GM23338 (cell line): Measurements from ENCODE around the gene PGLYRP2.

Experiments
- CTCF ChIP-seq, 2 experiments: fragments of 200-600 bp in 1 of 2; sonication (generic) in 1 of 2; conservative IDR thresholded peaks; 2 replicates each; pipeline versions ENCODE4 v1.5.1 to v1.6.1; 2016 to 2017; ENCODE audit warnings: antibody characterized with exemption in 2 of 2, low read depth in 2 of 2, mild to moderate bottlenecking in 2 of 2, moderate library complexity in 1 of 2
- EZH2 ChIP-seq: fragments of 200-600 bp; sonication (generic); IDR thresholded peaks from one replicate; pipeline ENCODE4 v1.8.0; 2017; ENCODE audit warnings: antibody characterized with exemption, mild to moderate bottlenecking, low read depth; ENCODE audit not compliant: unreplicated experiment
- EZH2phosphoT487 ChIP-seq: fragments of 200-600 bp; sonication (generic); IDR thresholded peaks from one replicate; pipeline ENCODE4 v1.8.1; 2018; ENCODE audit warnings: antibody characterized with exemption; ENCODE audit not compliant: unreplicated experiment
- POLR2AphosphoS5 ChIP-seq: IDR thresholded peaks from 2 replicates; pipeline ENCODE4 v1.6.1; 2016; ENCODE audit warnings: antibody characterized with exemption, low read depth
- REST ChIP-seq: IDR thresholded peaks from one replicate; pipeline ENCODE4 v1.6.1; 2018; ENCODE audit warnings: antibody characterized with exemption; ENCODE audit not compliant: unreplicated experiment
- STAT1 ChIP-seq: IDR thresholded peaks from one replicate; pipeline ENCODE4 v1.6.1; 2016; ENCODE audit warnings: antibody characterized with exemption; ENCODE audit not compliant: unreplicated experiment
- TF ChIP-seq, protein P1 (sequence below): IDR thresholded peaks from 2 replicates; pipeline ENCODE4 v1.6.1; 2016; ENCODE audit warnings: antibody characterized with exemption

DNA sequence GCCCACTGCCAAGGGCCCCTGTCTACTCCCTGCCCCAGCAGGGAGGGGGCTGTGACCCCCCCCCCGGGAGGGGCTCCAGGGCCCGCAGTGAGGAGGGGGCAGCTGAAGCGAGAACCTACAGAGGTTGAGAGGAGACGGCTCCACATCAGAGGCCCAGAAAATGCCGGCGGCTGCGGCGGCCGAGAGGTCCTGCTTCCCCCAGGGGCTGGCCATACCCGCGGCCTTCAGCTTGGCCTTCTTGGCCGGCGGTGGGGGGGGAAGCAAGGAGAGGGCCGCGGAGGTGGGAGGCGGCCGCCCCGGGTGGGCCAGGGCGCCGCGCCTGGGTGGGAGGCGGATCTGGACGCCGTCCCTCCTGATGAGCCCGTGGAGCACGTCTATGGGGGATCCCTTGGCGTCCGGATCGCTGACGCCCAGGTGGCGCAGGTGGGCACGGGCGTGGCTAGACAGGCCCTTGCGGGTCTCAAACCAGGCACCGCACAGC lies 51.3 kb downstream of the PGLYRP2 start:
- TF ChIP-seq CTCF (conservative IDR thresholded peaks at IDR 0.05; ENCODE audit: low read depth in 2 of 2) (no peak), EZH2 (no peak), STAT1 (no peak), POLR2AphosphoS5 (no peak), REST (no peak), EZH2phosphoT487 (no peak)
- TF ChIP-seq, protein P1, sequence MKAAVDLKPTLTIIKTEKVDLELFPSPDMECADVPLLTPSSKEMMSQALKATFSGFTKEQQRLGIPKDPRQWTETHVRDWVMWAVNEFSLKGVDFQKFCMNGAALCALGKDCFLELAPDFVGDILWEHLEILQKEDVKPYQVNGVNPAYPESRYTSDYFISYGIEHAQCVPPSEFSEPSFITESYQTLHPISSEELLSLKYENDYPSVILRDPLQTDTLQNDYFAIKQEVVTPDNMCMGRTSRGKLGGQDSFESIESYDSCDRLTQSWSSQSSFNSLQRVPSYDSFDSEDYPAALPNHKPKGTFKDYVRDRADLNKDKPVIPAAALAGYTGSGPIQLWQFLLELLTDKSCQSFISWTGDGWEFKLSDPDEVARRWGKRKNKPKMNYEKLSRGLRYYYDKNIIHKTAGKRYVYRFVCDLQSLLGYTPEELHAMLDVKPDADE: no peak
